Measurements from ENCODE around the gene DNAJC15. TPM values are rescaled to one million over a fixed set of nuclear protein-coding genes. Genes with fewer than 3 reads are reported as not detected.

Gene DNAJC15
- total RNA-seq, 6 donors from 2014 or later: 3.1 to 19.3 (median 9.0) TPM

- H3K4me3 ChIP-seq: no peak overlapping the region
- 88 to 93% methylated on average over 4 of the region's 4 CpGs for WGBS, 2 donors
- peaks cover 3 to 17% (median 10%) of the 10 kb centered on the region in 4 donors for H3K4me1 ChIP-seq
- no peak overlapping the region for H3K27ac ChIP-seq
- no peak for DNase-seq
- no peaks in the 10 kb centered on the region for H3K27me3 ChIP-seq
- no peaks in the 10 kb centered on the region for H3K9me3 ChIP-seq
- TF ChIP-seq POLR2AphosphoS5 (IDR thresholded peaks at IDR 0.05) (no peak), EP300 (IDR thresholded peaks at IDR 0.05) (no peak), POLR2A (IDR thresholded peaks at IDR 0.05) (no peak)
- TF ChIP-seq, protein P1, sequence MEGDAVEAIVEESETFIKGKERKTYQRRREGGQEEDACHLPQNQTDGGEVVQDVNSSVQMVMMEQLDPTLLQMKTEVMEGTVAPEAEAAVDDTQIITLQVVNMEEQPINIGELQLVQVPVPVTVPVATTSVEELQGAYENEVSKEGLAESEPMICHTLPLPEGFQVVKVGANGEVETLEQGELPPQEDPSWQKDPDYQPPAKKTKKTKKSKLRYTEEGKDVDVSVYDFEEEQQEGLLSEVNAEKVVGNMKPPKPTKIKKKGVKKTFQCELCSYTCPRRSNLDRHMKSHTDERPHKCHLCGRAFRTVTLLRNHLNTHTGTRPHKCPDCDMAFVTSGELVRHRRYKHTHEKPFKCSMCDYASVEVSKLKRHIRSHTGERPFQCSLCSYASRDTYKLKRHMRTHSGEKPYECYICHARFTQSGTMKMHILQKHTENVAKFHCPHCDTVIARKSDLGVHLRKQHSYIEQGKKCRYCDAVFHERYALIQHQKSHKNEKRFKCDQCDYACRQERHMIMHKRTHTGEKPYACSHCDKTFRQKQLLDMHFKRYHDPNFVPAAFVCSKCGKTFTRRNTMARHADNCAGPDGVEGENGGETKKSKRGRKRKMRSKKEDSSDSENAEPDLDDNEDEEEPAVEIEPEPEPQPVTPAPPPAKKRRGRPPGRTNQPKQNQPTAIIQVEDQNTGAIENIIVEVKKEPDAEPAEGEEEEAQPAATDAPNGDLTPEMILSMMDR (IDR thresholded peaks at IDR 0.05): no peak
- no peak for ATAC-seq (ENCODE audit: low FRiP score in 2 of 2)
- peaks cover 0 to 7% (median 2%) of the 10 kb centered on the region in 4 donors for H3K36me3 ChIP-seq
These were observed 7.2 kb downstream of the DNAJC15 start for GRCh38 chr13:43030548-43030947.

GRCh38 chr13:43031881-43032280, 8.5 kb downstream of the DNAJC15 start:
- no peak overlapping the region for H3K4me3 ChIP-seq
- no peaks in the 10 kb centered on the region for H3K27me3 ChIP-seq
- peaks cover 0 to 16% (median 4%) of the 10 kb centered on the region in 4 donors for H3K4me1 ChIP-seq
- DNase-seq (no peak), ATAC-seq (ENCODE audit: low FRiP score in 2 of 2) (peak; percentile 31 to 43)
- WGBS, 2 donors: 60 to 77% methylated on average over 4 of the region's 4 CpGs
- TF ChIP-seq, protein P1 (IDR thresholded peaks at IDR 0.05): no peak
- TF ChIP-seq EP300 (IDR thresholded peaks at IDR 0.05) (no peak), POLR2AphosphoS5 (IDR thresholded peaks at IDR 0.05) (no peak), POLR2A (IDR thresholded peaks at IDR 0.05) (no peak)
- peaks cover 0 to 7% (median 2%) of the 10 kb centered on the region in 4 donors for H3K36me3 ChIP-seq
- no peak overlapping the region for H3K27ac ChIP-seq
- H3K9me3 ChIP-seq: no peaks in the 10 kb centered on the region

GRCh38 chr13:43033038-43033437, 9.7 kb downstream of the DNAJC15 start:
- H3K4me3 ChIP-seq: no peak overlapping the region
- DNase-seq (no peak), ATAC-seq (ENCODE audit: low FRiP score in 2 of 2) (no peak)
- no peaks in the 10 kb centered on the region for H3K9me3 ChIP-seq
- H3K27ac ChIP-seq: no peak overlapping the region
- H3K4me1 ChIP-seq: peaks cover 0 to 16% (median 4%) of the 10 kb centered on the region in 4 donors
- no peaks in the 10 kb centered on the region for H3K27me3 ChIP-seq
- WGBS, 2 donors: 95 to 96% methylated on average over 3 of the region's 3 CpGs
- peaks cover 0 to 7% (median under 1%) of the 10 kb centered on the region in 4 donors for H3K36me3 ChIP-seq
- TF ChIP-seq POLR2A (IDR thresholded peaks at IDR 0.05) (no peak), EP300 (IDR thresholded peaks at IDR 0.05) (no peak), POLR2AphosphoS5 (IDR thresholded peaks at IDR 0.05) (no peak)
- TF ChIP-seq, protein P1 (IDR thresholded peaks at IDR 0.05): no peak

DNA sequence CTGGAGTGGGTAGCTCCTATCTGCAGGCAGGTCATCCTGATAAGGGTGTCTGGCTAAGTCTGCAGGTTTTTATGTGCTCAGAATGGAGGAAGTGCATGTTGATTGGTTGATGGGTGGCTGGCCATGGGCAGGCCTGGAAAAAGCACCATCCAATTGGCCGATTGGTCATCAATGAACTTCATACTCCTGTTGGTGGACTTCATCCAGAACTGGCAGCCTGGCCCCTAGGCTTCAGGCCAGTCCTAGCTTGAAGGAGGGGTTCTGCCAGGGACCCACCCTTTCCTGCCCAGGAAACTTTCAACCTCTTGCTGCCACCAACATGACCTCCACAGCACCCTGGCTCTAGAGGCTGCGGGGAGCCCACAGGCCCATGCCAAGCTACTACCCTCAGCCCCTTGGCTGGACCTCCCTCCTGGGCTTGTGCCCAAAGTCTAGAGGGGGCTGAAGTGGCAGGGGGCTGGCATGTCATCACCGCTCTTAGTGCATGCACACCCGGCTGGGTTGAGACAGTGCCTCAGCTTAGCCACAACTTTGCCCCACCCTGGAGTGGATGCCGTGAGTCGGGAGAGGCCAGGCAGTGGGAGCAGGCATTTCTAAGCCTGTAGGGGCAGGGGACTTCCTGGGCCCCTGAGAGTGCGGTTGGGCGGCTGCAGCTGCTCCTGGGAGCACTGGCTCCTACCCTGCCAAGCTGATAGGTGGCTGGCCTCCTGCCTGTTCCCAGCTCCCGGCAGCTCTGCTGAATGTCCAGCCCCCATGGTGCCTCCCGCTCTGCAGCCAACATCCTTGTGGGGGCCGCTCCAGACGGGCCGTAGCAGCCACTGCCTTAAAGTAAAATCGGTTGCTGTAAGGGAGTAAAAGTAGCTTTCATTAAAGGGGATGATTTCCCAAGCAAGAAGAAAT, 13.2 kb downstream of the DNAJC15 start:
- peak; percentile 52 to 66 for ATAC-seq (ENCODE audit: low FRiP score in 2 of 2)
- Histone ChIP-seq H3K4me3 (no peak overlapping the region), H3K27ac (no peak overlapping the region), H3K9me3 (no peaks in the 10 kb centered on the region), H3K27me3 (no peaks in the 10 kb centered on the region), H3K36me3 (peaks cover 0 to 7% (median 0%) of the 10 kb centered on the region in 4 donors), H3K4me1 (peaks cover 3 to 20% (median 12%) of the 10 kb centered on the region in 4 donors)
- peak; percentile 40 to 58 for DNase-seq
- TF ChIP-seq POLR2A (IDR thresholded peaks at IDR 0.05) (no peak), EP300 (IDR thresholded peaks at IDR 0.05) (no peak), POLR2AphosphoS5 (IDR thresholded peaks at IDR 0.05) (no peak)
- TF ChIP-seq, protein P1 (IDR thresholded peaks at IDR 0.05): no peak
- 64 to 70% methylated on average over 9 to 14 of the region's 14 CpGs for WGBS, 2 donors
